KBM-7 (cell line): ENCODE results near the gene WDR91.
"Not testable (repeated sequence)": the region's sequence is repeated elsewhere in the genome, so short reads cannot be mapped to it uniquely, and the experiment has no call there.

ENCODE experiments used
- DNase-seq: peaks from one replicate; pipeline ENCODE4 v3.0.0-alpha.2; 2015
- in situ Hi-C: fragments of 300-500 bp; cut with MboI; formaldehyde crosslinking; loops from 2 replicates; pipeline ENCODE4 v1.14.3; 2020; ENCODE audit warnings: low sequenced_read_pairs, low pct_unique_long_range_greater_than_20kb, mixed read lengths

Gene WDR91

DNA sequence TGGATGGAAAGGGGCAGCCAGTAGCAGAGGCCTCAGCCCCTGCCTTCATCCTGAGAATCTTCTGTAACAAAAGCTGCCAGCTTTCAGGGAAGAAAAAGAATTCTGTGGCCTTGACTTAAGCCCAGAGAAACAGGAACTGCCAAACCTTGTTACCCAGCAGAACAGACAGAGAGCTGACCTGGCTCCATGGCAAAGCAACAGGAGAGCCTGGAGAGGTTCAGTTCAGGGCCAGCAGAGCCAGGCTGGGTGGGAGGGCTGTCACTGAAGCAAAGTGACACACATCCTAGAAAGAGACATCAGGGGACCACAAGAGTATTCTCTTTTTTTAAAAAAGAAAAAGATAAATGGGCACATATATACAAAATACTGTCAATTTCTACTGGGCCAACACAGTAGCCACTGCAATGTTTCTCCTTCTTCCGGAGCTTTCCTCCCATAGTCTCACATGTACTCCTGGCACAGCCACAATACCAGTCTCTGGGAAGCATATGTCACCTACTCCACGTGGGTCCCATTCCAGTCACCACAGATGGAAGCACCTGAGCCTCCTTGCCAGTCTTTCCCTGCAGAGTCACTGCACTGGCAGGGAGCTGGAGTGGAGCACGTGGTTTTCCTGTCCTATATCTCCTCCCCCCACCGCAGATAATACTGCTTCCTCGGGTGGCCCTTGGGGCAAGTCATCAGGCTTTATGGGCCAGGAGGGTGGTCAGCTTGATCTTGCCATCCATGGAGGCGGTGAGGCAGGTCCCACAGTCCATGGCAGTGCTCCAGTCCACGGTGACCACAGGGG lies 25.7 kb downstream of the WDR91 start:
- in situ Hi-C loops = no loop called here
- DNase-seq = no peak

DNA sequence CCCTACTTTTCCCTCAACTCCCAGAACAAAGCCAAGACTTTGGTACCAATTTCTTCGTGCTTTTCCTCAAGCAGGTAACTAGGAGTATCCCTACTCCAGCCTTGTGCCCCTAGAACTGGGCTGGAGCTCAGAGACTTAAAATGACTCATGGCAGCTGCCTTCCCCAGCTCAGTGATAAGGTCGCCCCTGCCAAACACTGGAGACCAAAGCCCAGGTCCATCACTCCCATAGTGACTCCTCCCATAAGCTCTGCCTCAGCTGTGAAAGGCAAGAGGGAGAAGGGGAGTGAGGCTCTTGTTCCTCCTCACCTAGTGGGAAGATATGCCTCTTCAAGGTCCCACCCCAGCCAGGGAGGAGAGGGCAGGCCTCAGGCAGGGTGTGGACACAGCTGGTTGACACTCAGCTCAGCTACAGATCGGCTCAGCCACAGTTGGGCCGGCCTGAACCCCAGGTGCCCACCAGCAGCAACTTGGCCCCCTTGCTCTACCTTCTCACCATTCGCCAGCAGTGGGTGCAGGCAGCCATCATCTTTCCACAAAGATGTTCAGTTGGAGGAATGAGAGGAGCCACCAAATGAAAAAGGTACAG lies 27.0 kb downstream of the WDR91 start:
- in situ Hi-C loops = no loop called here
- no peak for DNase-seq

- DNase-seq = no peak
- in situ Hi-C loops = no loop called here
Measured at GRCh38 chr7:135183478-135183877, 27.8 kb downstream of the WDR91 start.

- in situ Hi-C loops = no loop called here
- no peak for DNase-seq
Measured at GRCh38 chr7:135181929-135182678, 29.2 kb downstream of the WDR91 start.

GRCh38 chr7:135181261-135181928 lies 29.9 kb downstream of the WDR91 start:
- in situ Hi-C loops = no loop called here
- DNase-seq = no peak

DNA sequence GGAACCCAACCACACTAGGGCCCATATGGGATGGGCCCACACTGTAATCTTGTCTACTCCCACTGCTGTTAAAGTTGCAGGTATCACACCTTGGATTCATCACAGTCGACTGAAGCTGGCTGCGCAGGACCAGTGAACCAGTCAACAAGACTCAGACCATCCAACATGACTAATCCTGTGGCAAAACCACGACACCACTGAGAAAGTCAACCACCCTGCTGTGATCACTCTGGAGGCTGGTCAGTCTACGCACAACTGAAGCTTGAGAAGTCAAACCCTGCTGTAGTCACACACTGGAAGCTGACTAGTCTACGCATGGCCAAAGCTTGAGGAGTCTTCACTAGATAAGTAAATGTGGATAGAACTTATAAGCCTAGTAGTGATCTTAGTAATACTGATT lies 31.2 kb downstream of the WDR91 start:
- in situ Hi-C loops = no loop called here
- DNase-seq = no peak

GRCh38 chr7:135179321-135179925 lies 31.9 kb downstream of the WDR91 start:
- DNase-seq = no peak
- in situ Hi-C loops = no loop called here

DNA sequence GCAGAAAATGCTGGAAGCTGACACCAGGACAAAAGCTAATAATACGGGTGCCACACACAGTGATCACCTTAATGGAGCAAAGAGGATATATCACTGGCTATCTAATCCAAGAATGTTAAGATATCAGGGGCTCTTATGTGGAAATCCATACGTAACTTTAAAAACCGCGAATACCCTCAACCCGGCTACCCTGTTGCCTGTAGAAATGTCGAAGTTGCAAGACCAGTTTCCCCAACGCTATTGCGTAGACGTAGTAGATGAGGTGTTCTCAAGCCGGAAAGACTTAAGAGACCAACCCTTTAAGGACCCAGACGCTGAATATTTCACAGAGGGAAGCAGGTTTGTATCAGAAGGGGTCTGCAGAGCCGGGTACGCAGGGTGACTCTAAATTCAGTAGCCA lies 33.0 kb downstream of the WDR91 start:
- in situ Hi-C loops = no loop called here

DNA sequence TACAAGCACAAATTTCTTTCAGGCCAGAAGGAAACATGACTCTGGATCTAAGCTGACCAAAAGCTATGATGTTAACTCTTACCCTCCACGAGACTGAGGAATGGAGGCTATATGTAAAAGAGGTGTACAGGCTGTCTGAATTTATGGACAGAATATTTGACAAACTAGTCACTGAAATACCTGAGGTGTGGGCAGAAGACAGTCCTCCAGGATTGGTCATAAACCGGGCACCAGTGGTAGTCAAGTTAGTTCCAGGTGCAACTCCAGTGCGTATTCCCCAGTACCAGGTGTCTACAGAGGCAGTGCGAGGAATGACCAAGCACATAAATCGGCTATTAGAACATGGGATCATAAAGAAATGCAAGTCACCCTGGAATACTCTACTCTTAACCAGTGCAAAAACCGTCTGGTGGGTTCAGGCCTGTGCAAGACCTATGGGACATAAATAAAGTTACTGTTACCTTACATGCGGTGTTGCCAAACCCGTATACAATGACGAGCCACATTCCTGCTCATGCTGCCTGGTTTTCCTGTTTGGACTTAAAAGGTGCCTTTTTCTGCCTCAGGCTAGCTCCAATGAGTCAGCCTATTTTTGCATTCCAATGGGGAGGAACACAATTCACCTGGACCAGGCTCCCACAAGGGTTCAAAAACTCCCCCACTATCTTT lies 34.2 kb downstream of the WDR91 start:
- no peak for DNase-seq
- in situ Hi-C loops = no loop called here

More for the DNA sequence above, 33.0 kb downstream of the WDR91 start:
- DNase-seq = no peak

- in situ Hi-C loops = no loop called here
- no peak for DNase-seq
Measured at GRCh38 chr7:135175931-135176330, 35.4 kb downstream of the WDR91 start.

DNA sequence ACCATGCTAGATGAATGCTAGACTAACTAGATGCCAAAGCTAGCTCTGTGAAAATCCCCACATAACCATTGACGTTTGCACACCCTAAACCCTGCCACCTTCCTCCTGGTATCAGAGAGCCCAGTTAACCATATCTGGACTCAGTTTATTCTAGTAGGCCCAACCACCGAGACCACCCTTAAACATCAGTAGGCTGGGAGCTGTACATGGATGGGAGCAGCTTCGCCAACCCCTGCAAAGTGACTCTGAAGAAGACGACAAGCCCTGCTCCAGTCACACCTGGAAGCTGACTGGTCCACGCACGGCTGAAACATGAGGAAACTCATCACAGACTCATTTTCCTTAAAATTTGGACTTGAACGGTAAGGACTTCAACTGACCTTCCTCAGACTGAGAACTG lies 36.4 kb downstream of the WDR91 start:
- in situ Hi-C loops = loop anchor here (25.0 kb wide), 1 partner anchor 188 kb away; the partner anchor contains the start of gene AGBL3
- DNase-seq = no peak

DNA sequence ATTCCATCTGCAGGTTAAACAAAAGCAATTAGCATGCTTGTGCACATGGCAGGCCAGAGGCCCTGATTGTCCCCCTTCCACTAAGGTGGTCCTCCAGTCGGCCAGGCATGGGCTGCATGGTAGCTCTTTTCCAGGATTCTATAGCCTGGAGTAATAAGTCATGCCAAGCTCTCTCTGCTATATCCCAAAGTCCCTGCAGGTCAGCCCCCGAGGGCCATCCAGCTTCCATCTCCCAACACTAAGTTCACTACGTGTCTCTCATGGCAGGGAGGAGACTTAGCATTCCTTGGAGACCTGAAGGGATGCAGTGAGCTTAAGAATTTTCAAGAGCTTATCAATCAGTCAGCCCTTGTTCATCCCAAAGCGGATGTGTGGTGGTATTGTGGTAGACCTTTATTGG lies 37.4 kb downstream of the WDR91 start:
- DNase-seq = not testable (repeated sequence)
- in situ Hi-C loops = loop anchor here (25.0 kb wide), 1 partner anchor 187 kb away; the partner anchor contains the start of gene AGBL3

- in situ Hi-C loops = loop anchor here (25.0 kb wide), 1 partner anchor 184 kb away; the partner anchor contains the start of gene AGBL3
- not testable (repeated sequence) for DNase-seq
Measured at GRCh38 chr7:135171581-135172291, 39.6 kb downstream of the WDR91 start.

GRCh38 chr7:135170998-135171481 lies 40.3 kb downstream of the WDR91 start:
- DNase-seq = not testable (repeated sequence)
- in situ Hi-C loops = loop anchor here (25.0 kb wide), 1 partner anchor 184 kb away; the partner anchor contains the start of gene AGBL3

DNA sequence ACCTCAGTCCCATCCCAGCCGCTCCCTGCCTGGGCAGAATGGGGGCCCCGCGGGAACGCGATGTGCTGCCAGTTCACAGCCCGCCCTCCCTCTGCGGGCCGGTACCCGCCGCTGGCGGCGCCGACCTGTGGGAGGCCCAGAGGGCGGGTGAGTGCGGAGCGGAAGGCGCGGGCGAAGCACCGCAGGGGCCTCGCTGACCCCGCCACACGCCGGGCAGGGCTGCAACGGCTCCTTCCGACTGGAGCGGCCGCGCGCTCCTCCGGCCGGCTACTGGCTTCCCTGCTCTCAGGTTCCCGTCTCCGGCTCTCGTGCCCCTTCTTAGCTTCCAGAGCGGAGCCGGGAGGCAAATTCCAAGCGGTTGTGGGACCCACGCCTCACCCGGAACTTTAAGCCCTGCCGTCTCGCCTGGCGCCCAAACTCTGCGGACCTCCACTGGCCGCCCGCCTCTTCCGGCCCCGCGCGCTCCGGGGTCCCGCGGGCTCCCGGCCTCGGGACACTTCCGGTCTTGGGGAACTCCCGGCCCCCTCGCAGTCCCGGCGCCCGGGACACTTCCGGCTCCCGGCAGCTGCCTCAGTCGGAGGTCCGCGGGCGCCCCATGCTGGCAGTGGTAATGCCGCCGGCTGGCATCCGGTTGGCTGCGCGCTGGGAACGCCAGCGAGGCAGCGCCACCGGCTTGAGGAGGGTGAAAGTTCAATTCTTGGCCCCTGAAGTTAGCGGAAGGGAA lies 40.9 kb downstream of the WDR91 start, which contains the start of gene CYREN:
Gene CYREN (minus strand): TSS at position 434 of the 724 bp plus-strand sequence. CDS start 1,785 bp downstream, outside the sequence.
- peak; percentile 95 for DNase-seq
- in situ Hi-C loops = loop anchor here (25.0 kb wide), 1 partner anchor 183 kb away; the partner anchor contains the start of gene AGBL3

DNA sequence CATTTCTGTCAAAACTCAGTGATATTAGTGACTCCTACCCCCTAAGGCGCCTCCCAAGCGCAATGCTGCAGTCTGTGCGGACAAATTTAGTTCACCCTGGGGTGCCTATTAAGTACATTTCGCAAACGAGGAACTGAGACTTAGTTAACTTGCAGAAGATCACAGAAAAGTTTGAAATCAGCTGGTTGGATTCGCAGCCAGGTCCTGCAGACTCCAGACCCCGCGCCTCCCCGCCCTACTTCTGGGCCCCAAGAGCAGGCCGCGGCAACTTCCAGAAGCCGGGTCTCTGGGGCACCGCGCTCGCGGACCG lies 41.4 kb downstream of the WDR91 start:
- in situ Hi-C loops = loop anchor here (25.0 kb wide), 1 partner anchor 183 kb away; the partner anchor contains the start of gene AGBL3
- no peak for DNase-seq
